IMR-90 (cell line): ENCODE measurements around the gene PSTK. TPM values are rescaled to one million over a fixed set of nuclear protein-coding genes. Genes with fewer than 3 reads are reported as not detected.

Experiments
- ATAC-seq: fragments of 200-7000 bp; cut with Tn5 transposase; 2 replicates; pipeline ENCODE4 v1.9.1; 2020; ENCODE audit warnings: low read depth, mild to moderate bottlenecking, moderate library complexity
- BruUV-seq: library from RNA; stranded (reverse); fragments of 400-500 nt; replicated peaks from 2 replicates; lab custom pipeline; 2021; lab: Mats Ljungman, UMichigan
- CTCF ChIA-PET: fragments of 300-600 bp; formaldehyde crosslinking; extraction: SDS; loops from one replicate; lab custom pipeline; 2021; ENCODE audit warnings: antibody characterized with exemption; lab: Yijun Ruan, JAX
- POLR2A ChIA-PET: fragments of 300-600 bp; sonication (Branson Sonifier 250); formaldehyde crosslinking; loops from one replicate; lab custom pipeline; 2022; ENCODE audit warnings: antibody characterized with exemption; ENCODE audit not compliant: unreplicated experiment; lab: Charles Lee
- DNase-seq: peaks from one replicate; pipeline ENCODE4 v3.0.0; 2013
- H2AFZ ChIP-seq: replicated peaks from 2 replicates; pipeline ENCODE3; 2013; ENCODE audit warnings: low read length, mild to moderate bottlenecking; ENCODE audit not compliant: poor library complexity
- H2AK5ac ChIP-seq: 2 replicates; pipeline ENCODE4 v1.6.1; 2013; ENCODE audit warnings: low read depth, low read length, inconsistent platforms
- H2AK9ac ChIP-seq: replicated peaks from 2 replicates; pipeline ENCODE3; 2013; ENCODE audit warnings: mild to moderate bottlenecking, low read depth, low read length, moderate library complexity; ENCODE audit not compliant: poor library complexity
- H2BK120ac ChIP-seq: 2 replicates; pipeline ENCODE4 v1.6.1; 2013; ENCODE audit warnings: low read depth, low read length, inconsistent platforms
- H2BK15ac ChIP-seq: 3 replicates; pipeline ENCODE4 v1.6.1; 2013; ENCODE audit warnings: low read depth, low read length, inconsistent platforms
- H2BK20ac ChIP-seq: 2 replicates; pipeline ENCODE4 v1.6.1; 2013; ENCODE audit warnings: low read depth, mild to moderate bottlenecking, inconsistent platforms, low read length, moderate library complexity
- H2BK5ac ChIP-seq: 2 replicates; pipeline ENCODE4 v1.6.1; 2013; ENCODE audit warnings: mild to moderate bottlenecking, low read depth, low read length, inconsistent platforms; ENCODE audit not compliant: poor library complexity, severe bottlenecking
- H3K14ac ChIP-seq: replicated peaks from 2 replicates; pipeline ENCODE4 v1.6.1; 2013; ENCODE audit warnings: low read depth, low read length, inconsistent platforms
- H3K18ac ChIP-seq: 2 replicates; pipeline ENCODE4 v1.6.1; 2013; ENCODE audit warnings: low read depth, low read length, control low read depth
- H3K23ac ChIP-seq: 2 replicates; pipeline ENCODE4 v1.6.1; 2013; ENCODE audit warnings: low read depth, low read length, inconsistent platforms
- H3K27ac ChIP-seq: 2 replicates; pipeline ENCODE4 v1.5.1; 2013; ENCODE audit warnings: mild to moderate bottlenecking, control low read depth, low read length; ENCODE audit not compliant: insufficient read depth
- H3K27me3 ChIP-seq: 2 replicates; pipeline ENCODE4 v1.6.1; 2013; ENCODE audit warnings: low read length; ENCODE audit not compliant: control insufficient read depth, insufficient read depth
- H3K36me3 ChIP-seq: 2 replicates; pipeline ENCODE4 v1.6.1; 2013; ENCODE audit warnings: low read length, mixed read lengths; ENCODE audit not compliant: control insufficient read depth, insufficient read depth
- H3K4ac ChIP-seq: 2 replicates; pipeline ENCODE4 v1.6.1; 2013; ENCODE audit warnings: low read depth, low read length, inconsistent platforms
- H3K4me1 ChIP-seq: 2 replicates; pipeline ENCODE4 v1.6.1; 2013; ENCODE audit warnings: low read length, mixed read lengths; ENCODE audit not compliant: control insufficient read depth, insufficient read depth
- H3K4me2 ChIP-seq: 2 replicates; pipeline ENCODE4 v1.6.1; 2013; ENCODE audit warnings: low read depth, mild to moderate bottlenecking, control low read depth, low read length, moderate library complexity
- H3K4me3 ChIP-seq: 2 replicates; pipeline ENCODE4 v1.5.1; 2013; ENCODE audit warnings: low read depth, mild to moderate bottlenecking, control low read depth, low read length, moderate library complexity; ENCODE audit not compliant: insufficient read depth
- H3K56ac ChIP-seq: 2 replicates; pipeline ENCODE4 v1.6.1; 2013; ENCODE audit warnings: low read length, inconsistent platforms; ENCODE audit not compliant: insufficient read depth; ENCODE audit errors: extremely low read depth
- H3K79me1 ChIP-seq, 2 experiments: 2 replicates each; pipeline ENCODE4 v1.6.1; 2013; ENCODE audit warnings: low read length in 2 of 2, inconsistent platforms in 1 of 2, low read depth in 1 of 2
- H3K9ac ChIP-seq: 2 replicates; pipeline ENCODE4 v1.6.1; 2013; ENCODE audit warnings: low read depth, low read length, control low read depth
- H3K9me1 ChIP-seq: 2 replicates; pipeline ENCODE4 v1.6.1; 2013; ENCODE audit warnings: low read length, inconsistent platforms; ENCODE audit not compliant: insufficient read depth
- H3K9me3 ChIP-seq: 2 replicates; pipeline ENCODE4 v1.6.1; 2013; ENCODE audit warnings: low read length; ENCODE audit not compliant: control insufficient read depth, insufficient read depth
- H4K20me1 ChIP-seq: 2 replicates; pipeline ENCODE4 v1.6.1; 2013; ENCODE audit warnings: low read length, inconsistent platforms; ENCODE audit not compliant: insufficient read depth
- H4K5ac ChIP-seq: 2 replicates; pipeline ENCODE4 v1.6.1; 2013; ENCODE audit warnings: mild to moderate bottlenecking, low read depth, low read length, control low read depth
- H4K8ac ChIP-seq, 2 experiments: 2 replicates each; pipeline ENCODE4 v1.6.1; 2013; ENCODE audit warnings: low read depth in 2 of 2, low read length in 2 of 2, control low read depth in 1 of 2, inconsistent platforms in 1 of 2
- H4K91ac ChIP-seq: 2 replicates; pipeline ENCODE4 v1.6.1; 2013; ENCODE audit warnings: low read depth, low read length, inconsistent platforms; ENCODE audit not compliant: insufficient read depth
- BHLHE40 ChIP-seq: fragments of 150-350 bp; IDR thresholded peaks from 2 replicates; pipeline ENCODE4 v1.6.1; 2016; ENCODE audit warnings: mild to moderate bottlenecking, low read depth, low read length
- CEBPB ChIP-seq: IDR thresholded peaks from 2 replicates; pipeline ENCODE4 v1.6.1; 2012; ENCODE audit warnings: low read depth, low read length, improper control_type of control experiment
- CHD1 ChIP-seq: IDR thresholded peaks from 2 replicates; pipeline ENCODE4 v1.6.1; 2012; ENCODE audit warnings: low read depth, low read length, improper control_type of control experiment
- CTCF ChIP-seq: conservative IDR thresholded peaks from 2 replicates; pipeline ENCODE4 v1.5.1; 2012; ENCODE audit warnings: mild to moderate bottlenecking, low read depth, low read length, improper control_type of control experiment
- ELK1 ChIP-seq: fragments of 150-350 bp; IDR thresholded peaks from 2 replicates; pipeline ENCODE4 v1.6.1; 2016; ENCODE audit warnings: low read depth, mild to moderate bottlenecking, low read length, moderate library complexity, borderline replicate concordance
- FOS ChIP-seq: fragments of 150-350 bp; IDR thresholded peaks from 2 replicates; pipeline ENCODE4 v1.6.1; 2016; ENCODE audit warnings: low read depth, low read length
- MAFK ChIP-seq: IDR thresholded peaks from 2 replicates; pipeline ENCODE4 v1.6.1; 2012; ENCODE audit warnings: low read depth, low read length, improper control_type of control experiment
- MAZ ChIP-seq: IDR thresholded peaks from 2 replicates; pipeline ENCODE4 v1.6.1; 2012; ENCODE audit warnings: low read depth, mild to moderate bottlenecking, low read length, improper control_type of control experiment, moderate library complexity, borderline replicate concordance
- MXI1 ChIP-seq: IDR thresholded peaks from 2 replicates; pipeline ENCODE4 v1.6.1; 2012; ENCODE audit warnings: low read depth, mild to moderate bottlenecking, low read length, moderate library complexity, borderline replicate concordance
- POLR2A ChIP-seq: IDR thresholded peaks from 2 replicates; pipeline ENCODE4 v1.6.1; 2012; ENCODE audit warnings: mild to moderate bottlenecking, low read depth, low read length
- RAD21 ChIP-seq: IDR thresholded peaks from 2 replicates; pipeline ENCODE4 v1.6.1; 2012; ENCODE audit warnings: low read length, improper control_type of control experiment
- RCOR1 ChIP-seq: IDR thresholded peaks from 2 replicates; pipeline ENCODE4 v1.6.1; 2012; ENCODE audit warnings: mild to moderate bottlenecking, low read length, improper control_type of control experiment; ENCODE audit not compliant: insufficient replicate concordance
- RFX5 ChIP-seq: IDR thresholded peaks from 2 replicates; pipeline ENCODE4 v1.8.0; 2012; ENCODE audit warnings: low read depth, mild to moderate bottlenecking, low read length, moderate library complexity
- USF2 ChIP-seq: fragments of 150-350 bp; IDR thresholded peaks from 2 replicates; pipeline ENCODE4 v1.6.1; 2017; ENCODE audit warnings: mild to moderate bottlenecking, antibody characterized with exemption, low read length, low read depth
- WGBS, 2 experiments: methylation state at CpG; one replicate each; pipeline versions ENCODE4 v1.1.5 to v1.1.7; 2013; ENCODE audit warnings: missing lambda C conversion rate in 2 of 2; ENCODE audit not compliant: insufficient read length in 1 of 2; ENCODE audit errors: extremely low coverage in 2 of 2; 5-methylcytosine and 5-hydroxymethylcytosine counted together
- dilution Hi-C: fragments of 300-500 bp; cut with HindIII; formaldehyde crosslinking; loops from one replicate; pipeline ENCODE4 v1.14.3; 2018; ENCODE audit warnings: low sequenced_read_pairs; ENCODE audit not compliant: unreplicated experiment
- in situ Hi-C: fragments of 300-500 bp; cut with MboI; formaldehyde crosslinking; loops from 3 replicates; pipeline ENCODE4 v1.14.3; 2019; ENCODE audit warnings: low sequenced_read_pairs, inconsistent platforms, mixed read lengths
- intact Hi-C: fragments of 100-400 bp; cut with micrococcal nuclease; formaldehyde crosslinking; loops from 2 replicates; pipeline ENCODE4 v1.10.0; 2022
- polyA plus RNA-seq, 3 experiments: library from polyadenylated mRNA; depleted of rRNA; stranded (reverse); fragments of >200 nt; gene quantifications; 2 replicates each; pipeline ENCODE4 v1.2.3, GENCODE V29; 2012; ENCODE audit warnings: low replicate concordance in 1 of 3
- total RNA-seq: library from RNA; depleted of rRNA; stranded (reverse); fragments of >200 nt; gene quantifications from 2 replicates; pipeline ENCODE4 v1.2.3, GENCODE V29; 2012

Gene PSTK
- total and polyA plus RNA-seq, 2 of the 4 experiments (the other 2 are of a cell fraction): 4.1 to 4.2 TPM

- no CpG with 5 or more reads among the region's 6 CpGs for WGBS, 2 experiments
- in situ Hi-C loops: no loop called here
- Histone ChIP-seq H2AFZ (no peak overlapping the region), H3K36me3 (0 out of 2 replicates have a peak, but pooled peaks cover 1% of the 10 kb centered on the region), H2BK20ac (no peak overlapping the region), H3K27ac (no peak overlapping the region), H3K4ac (no peak overlapping the region), H3K23ac (no peak overlapping the region), H4K8ac (no peak overlapping the region), H3K14ac (no peak overlapping the region), H3K9me1 (0 out of 2 replicates have a peak, but pooled peaks cover 3% of the 10 kb centered on the region), H2AK5ac (no peak overlapping the region), H2AK9ac (no peak overlapping the region), H3K79me1 (peaks cover 0 to 4% of the 10 kb centered on the region in 2 experiments; a peak in 1 of 4 replicates), H4K20me1 (no peaks in the 10 kb centered on the region), H3K18ac (no peak overlapping the region), H4K91ac (no peak overlapping the region), H3K4me3 (no peak overlapping the region), H3K56ac (no peak overlapping the region), H2BK15ac (no peak overlapping the region), H2BK5ac (peak overlapping the region; percentile 68), H3K4me1 (peaks cover 2% of the 10 kb centered on the region; the same call in 1 of the 2 replicates), H3K4me2 (peak overlapping the region; percentile 50; the same call in 1 of the 2 replicates), H4K5ac (no peak overlapping the region), H3K9ac (no peak overlapping the region), H2BK120ac (no peak overlapping the region), H3K27me3 (no peaks in the 10 kb centered on the region), H3K9me3 (no peaks in the 10 kb centered on the region)
- DNase-seq (peak; percentile 65), ATAC-seq (peak; percentile 57)
- POLR2A ChIA-PET: no interaction called here
- dilution Hi-C loops: no loop called here
- intact Hi-C loops: no loop called here
- CTCF ChIA-PET: interaction anchor here (0.7 to 1.3 kb wide), 2 partner anchors 9 to 223 kb away, joined by 3 read pairs; partner anchors contain the start of gene BUB3
- BruUV-seq: TSS peak; percentile 48
- TF ChIP-seq CTCF (no peak), MAFK (no peak), ELK1 (no peak), CHD1 (no peak), CEBPB (no peak), USF2 (no peak), RCOR1 (no peak), MXI1 (no peak), RFX5 (no peak), FOS (no peak), MAZ (no peak), RAD21 (no peak), BHLHE40 (no peak), POLR2A (no peak)
These were observed 48.9 kb upstream of the PSTK start for GRCh38 chr10:122931088-122931906.
